Superior temporal gyrus (tissue), 1 donor: Measurements from ENCODE around the gene NOBOX.
"Not testable (repeated sequence)": the region's sequence is repeated elsewhere in the genome, so short reads cannot be mapped to it uniquely, and the experiment has no call there.

Experiments used
- DNase-seq: peaks from one replicate; pipeline ENCODE4 v3.0.0-alpha.2; 2016; ENCODE audit errors: extremely low spot score

NOBOX gene

DNA sequence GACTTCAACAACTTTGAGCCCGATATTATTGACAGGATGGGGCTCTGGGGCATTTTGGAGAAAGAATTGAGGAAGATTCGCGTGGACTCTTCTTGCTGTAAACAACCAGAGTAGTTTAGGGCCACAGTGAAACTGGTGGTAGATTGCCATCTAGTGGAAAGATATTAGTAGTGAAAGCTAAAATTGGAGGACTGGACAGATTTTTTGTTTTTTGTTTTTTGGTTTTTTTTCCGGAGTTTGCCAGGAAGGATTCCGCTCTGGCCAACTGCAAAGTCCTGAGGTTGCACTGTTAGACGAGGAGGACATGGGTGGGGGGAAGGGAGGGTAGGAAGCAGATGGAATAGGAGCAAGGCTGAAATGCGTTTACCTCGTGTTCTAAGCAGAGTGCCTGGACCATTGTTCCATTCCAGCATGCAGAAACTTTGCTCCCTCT is 11.7 kb downstream of the NOBOX start:
- DNase-seq, result peak; percentile 86

DNA sequence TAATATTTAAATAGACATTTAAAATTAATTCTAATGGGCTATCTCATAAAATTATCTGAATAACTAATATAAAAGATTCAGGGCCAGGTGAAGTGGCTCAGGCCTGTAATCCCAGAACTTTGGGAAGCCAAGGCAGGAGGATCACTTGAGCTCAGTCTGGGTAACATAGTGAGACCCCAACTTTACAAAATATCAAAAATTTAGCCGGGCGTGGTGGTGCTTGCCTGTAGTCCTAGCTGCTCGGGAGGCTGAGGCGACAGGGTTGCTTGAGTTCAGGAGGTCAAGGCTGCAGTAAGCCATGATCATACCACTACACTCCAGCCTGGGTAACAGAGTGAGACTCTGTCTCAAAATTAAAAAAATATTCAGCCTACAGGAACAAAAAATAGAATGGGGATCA is 12.5 kb downstream of the NOBOX start:
- DNase-seq, result no peak

DNA sequence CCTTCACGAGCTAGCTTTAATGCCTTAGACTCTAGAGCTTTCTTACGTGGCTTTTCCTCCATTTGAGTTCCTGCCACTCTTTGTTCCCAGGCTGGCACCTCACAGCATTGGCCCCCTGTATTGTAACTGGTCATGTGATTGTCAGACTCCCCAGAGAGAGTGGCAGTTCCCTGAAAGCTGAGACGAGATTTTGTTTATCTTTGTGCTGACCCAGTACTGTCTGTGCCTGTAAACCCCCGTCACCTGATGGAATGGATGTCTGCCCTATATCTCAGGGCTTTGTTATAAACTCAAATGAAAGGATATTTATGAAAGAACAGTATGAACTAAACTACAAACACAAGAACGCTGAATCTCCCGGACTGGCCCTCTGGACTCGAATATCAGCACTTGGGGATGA is 13.0 kb downstream of the NOBOX start:
- DNase-seq, result no peak

DNA sequence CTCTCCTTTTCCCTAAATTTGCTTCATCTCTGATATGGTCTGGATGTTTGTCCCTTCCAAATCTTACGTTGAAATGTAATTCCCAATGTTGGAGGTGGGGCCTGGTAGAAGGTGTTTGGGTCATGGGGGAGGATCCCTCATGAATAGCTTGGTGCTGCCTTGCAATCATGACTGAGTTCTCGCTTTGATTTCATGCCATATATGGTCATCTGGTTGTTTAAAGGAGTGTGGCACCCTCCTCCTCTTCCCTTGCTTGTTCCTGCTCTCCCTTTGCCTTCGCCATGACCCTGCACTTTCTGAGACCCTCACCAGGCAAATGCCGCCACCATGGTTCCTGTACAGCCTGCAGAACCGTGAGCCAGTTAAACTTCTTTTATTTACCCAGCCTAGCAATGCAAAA is 14.5 kb downstream of the NOBOX start:
- no peak for DNase-seq

DNA sequence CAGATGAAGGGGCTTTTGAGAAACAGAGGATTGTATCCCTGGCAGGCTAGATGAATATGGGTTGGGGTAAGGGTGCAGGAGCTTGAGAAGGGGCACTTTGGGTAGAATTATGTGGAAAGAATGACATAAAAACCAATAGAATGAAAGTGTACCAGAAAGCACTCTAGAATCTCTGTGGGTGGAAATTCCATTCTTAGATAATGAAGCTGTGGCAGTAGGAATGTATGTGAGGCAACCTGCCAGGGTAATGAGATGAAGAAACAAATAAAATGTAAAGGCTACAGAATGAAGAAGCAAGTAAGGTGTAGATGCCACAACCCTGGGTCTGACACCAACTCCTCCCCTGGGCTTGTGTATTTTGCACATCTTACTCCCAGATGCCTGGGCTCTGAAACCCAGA is 16.8 kb downstream of the NOBOX start:
- no peak for DNase-seq

DNA sequence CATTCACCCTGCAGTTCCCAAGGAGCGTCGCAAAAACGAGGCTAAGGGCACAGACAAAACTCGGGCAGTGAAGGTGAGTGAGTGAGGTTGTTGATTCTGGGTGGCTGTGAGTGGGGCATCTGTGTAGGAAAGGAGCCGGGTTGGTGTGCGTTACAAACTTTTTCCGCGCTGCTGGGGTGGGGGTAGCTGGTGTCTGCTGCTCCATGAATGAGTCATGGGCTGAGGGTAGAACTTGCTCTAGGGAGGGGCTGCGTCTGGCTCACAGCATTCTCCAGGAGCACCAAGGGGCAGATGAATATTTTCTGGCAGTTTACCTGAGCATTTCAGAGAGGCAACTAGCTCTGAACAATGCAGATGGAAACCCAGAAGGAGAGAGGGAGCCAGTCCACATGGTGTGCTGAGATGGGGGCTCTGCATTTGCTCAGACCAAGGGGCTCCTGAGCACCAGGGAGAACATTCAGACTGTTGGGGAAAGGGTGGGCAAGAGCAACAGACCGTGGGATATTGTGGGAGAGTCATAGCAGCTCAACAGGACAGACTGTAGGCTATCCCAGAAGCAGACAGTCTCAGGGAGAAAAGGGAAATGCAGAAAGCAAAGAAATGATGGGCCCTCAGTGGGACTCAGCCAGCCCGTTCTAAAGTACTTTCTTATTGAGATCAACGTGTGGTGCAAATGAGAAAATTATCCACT is 18.8 kb downstream of the NOBOX start:
- no peak for DNase-seq

DNA sequence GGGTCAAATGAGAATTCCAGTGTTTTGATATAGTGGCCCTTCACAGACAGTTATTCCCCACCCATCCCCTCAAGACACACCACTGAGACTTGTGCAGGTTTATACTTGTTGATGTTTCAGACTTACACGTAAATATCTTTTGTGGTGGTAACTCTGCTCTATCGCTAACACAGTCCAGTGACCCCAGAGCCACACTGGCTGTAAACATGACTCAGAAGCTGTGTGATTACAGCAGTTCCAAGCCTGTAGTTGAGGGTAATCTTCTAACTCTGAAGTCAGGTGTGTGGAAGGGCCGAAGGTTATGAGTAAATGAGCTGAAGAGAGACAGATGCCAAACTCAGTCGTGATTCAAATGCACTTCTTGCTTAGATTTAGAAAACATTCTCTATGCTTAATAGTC is 19.4 kb downstream of the NOBOX start:
- no peak for DNase-seq

DNA sequence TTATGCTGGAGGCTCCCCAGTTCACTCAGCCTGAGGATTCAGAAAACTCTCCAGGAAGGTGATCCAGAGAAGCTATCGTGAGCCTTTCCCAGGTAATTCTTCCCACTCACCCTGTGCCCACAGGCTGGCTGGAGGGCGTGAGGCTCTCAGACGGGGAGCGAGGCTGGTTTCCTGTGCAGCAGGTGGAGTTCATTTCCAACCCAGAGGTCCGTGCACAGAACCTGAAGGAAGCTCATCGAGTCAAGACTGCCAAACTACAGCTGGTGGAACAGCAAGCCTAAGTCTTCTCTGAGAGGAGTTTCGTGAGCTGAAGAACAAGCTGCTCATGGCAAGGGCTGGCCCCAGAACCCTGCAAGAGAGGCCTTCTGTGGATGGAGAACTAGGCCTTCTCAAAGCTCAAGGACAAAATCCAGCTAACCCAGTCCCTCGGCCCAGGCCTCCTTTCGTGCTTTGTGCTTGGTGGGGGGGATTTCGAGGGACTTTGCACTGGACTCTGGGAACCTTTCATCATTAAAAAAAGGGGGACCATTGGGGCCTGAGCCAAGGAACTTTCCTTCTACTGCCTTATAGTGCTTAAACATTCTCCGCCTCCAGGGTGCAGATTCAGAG is 23.6 kb downstream of the NOBOX start:
- no peak for DNase-seq

DNA sequence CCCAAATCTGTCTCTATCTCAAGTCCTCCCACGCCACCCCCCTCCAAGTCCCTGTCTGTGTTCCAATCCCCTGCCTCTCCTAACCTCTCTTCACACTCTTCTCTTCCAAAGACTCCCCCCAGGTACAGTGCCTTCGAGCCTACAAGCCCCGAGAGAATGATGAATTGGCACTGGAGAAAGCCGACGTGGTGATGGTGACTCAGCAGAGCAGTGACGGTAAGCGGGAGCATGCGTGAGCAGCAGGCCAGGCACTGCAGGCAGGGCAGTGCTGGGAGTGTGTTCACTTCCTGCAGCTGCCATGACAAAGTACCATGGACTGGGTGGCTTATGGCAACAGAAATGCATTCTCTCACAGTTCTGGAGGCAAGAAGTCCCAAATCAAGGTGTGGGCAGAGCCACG is 24.8 kb downstream of the NOBOX start:
- DNase-seq, result no peak

DNA sequence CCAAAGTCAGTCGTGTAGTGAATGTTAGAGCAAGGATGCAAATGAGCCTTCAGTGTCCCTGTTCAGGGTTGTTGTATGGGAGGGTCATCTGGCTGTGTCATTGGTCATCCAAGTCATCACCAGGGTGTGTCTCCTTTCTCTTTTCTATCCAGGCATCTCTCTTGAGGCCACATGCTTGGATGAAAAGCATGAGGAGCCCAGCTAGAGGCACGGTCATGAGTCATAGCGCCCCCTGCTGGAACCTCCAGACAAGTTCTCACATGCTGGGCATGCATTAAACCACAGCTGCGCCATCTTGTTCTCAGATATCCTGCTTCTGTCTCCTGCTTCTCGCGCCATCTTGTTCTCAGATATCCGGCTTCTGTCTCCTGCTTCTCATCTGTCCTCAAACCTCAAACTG is 34.3 kb downstream of the NOBOX start:
- DNase-seq, result not testable (repeated sequence)

DNA sequence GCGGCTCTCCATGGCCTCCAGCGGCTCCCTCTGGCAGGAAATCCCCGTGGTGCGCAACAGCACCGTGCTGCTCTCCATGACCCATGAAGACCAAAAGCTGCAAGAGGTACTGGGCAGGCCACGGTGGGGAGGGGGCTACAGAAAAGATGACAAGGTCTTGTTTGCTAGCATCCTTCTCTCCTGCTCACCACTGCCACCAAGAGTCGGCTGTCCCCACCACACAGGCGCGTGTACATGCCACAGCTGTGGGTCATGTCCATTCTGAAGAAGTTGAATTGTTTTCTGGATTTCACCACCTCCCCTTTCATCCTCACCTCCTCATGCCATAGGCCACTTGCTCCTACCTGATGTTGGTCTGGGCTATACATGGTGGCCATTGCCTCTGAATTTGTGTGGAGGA is 36.2 kb downstream of the NOBOX start:
- DNase-seq, result not testable (repeated sequence)

DNA sequence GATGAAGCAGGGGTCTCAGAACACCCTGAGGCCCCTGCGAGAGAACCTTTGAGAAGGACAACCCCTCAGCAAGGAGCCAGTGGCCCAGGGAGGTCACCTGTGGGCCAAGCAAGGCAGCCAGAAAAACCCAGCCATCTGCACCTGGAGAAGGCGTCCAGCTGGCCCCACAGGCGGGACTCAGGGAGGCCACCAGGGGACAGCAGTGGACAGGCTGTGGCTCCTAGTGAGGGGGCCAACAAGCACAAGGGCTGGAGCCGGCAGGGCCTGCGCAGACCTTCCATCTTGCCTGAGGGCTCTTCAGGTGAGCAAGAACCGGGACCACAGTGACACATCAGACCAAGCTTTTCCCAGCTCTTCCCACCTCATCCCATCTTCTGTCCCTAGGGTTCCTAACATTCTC is 38.0 kb downstream of the NOBOX start:
- not testable (repeated sequence) for DNase-seq

DNA sequence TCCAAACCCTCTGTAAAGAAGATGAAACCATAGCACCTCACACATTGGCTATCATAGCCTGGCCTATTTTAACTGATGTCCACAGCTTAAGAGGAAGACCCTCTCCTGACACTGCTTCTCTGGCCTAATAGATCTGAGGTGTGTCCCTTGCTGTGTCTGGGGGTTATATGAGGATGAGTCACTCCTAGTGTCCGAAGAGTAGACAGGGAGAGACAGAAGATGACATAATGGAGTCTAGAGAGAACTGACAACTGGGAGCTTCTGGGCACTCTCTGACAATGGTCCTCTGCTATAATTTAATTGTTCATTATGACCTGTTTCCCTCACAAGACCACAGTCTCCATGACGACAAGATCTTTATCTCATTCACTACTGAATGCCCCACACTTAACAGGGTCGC is 41.4 kb downstream of the NOBOX start:
- DNase-seq, result not testable (repeated sequence)

DNA sequence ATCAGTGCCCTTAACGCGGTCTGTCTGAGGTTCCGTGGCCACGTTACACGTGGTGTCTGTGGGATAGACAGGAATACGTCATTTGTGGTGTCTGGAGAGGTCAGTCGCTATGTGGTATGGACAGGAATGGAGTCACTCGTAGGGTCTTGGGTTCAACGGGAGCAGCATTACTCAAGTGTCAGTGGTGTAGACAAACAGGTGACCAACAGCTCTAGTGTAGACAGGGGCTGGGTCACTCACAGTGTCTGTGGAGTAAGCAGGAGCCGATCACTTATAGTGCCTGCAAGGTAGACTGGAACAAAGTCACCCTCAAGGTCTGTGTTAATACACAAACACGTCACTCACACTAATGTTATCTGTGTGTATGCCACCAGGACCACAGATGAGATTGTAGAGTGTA is 46.6 kb downstream of the NOBOX start:
- DNase-seq, result not testable (repeated sequence)

DNA sequence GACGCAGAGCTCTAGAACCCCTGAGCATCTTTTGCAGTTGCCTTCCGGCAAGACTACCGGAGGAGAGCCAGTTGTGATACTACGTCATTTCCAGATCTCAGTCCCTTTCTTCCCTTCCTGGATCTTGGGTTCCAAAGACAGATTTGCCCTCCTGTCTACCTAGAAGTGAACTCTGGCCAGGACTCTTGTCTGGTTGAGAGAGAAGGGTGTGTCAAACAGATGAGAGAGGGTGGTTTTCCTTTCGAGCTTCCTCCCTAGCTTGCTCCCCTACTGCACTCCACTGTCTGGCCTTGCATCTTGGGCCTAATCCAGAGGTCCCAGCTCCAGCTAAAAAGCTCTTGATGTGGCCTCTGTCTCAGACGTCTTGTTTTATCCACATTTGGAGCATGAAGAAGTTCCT is 47.3 kb downstream of the NOBOX start:
- DNase-seq, result not testable (repeated sequence)

DNA sequence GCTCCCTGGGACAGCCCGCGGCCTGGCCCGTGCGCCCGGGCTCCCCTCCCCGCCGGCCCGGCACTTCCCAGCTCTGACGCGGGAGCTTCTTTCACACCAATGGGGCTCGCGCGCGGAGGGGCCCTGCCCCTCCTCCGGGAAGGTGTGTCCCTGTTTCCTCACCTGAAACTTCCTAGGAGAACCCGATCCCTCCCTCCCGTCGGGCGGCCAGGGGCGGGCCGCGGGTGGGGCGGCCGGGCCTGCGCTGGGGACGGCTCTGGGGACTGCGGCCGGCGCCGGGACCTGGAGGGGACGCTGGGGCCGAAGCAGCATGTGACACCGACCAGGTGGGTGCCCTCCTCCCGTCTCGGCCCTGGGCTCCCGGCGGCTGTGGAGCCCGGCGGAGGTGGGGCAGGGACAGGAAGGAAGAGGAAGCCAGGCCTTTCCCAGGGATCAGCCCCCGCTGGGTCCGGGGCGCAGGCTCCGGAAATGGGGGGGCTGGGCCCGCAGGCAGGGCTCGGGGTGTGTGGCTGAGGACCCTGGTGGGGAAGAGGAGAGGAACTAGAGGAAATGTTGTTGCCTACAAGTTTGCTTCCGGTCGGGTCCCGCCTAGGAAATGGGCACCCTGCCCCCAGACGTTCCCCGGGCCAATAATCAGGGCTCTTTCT is 48.2 kb downstream of the NOBOX start, which contains the start of gene ARHGEF5:
ARHGEF5 (plus strand) TSS at position 227 of the 647 bp plus-strand sequence. CDS start 7,268 bp downstream, outside the sequence.
- not testable (repeated sequence) for DNase-seq

DNA sequence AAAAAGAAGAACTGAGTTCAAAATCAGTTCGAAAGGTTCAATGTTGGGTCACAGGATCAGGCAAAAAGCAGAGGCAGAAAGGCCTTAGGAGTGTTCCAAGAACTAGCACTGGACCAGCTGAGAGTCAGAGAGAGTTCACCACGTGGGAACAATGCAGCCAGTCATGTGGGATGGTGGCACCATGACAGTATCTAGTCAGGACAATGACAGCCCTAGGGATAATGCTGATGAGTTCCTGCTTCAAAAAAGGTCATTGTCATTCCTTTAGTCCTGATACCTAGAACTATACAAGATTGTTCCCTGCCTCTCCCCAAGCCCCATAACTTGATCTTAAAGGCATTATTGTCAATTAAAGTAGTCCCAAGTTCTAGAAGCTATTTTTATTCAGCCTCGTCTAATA is 51.8 kb downstream of the NOBOX start:
- DNase-seq, result peak; percentile 5

DNA sequence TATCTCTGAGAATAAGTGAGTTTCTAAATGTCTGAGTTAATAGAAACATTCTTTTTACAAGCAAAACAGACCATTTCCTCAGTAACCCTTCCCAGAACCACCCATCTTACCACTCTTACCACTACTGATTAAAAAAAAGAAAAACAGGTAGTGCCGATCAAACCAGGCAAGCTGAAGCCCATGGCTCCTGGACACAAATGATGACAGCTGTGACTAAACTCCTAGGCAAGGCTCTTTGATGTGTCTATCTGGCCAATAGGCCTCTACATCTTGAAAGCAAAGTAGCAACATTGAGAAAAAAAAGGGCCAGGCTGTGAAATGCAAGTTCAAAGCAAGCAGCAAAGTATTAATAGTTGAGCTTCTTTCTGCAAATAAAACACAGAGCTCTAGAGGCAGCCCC is 54.9 kb downstream of the NOBOX start:
- not testable (repeated sequence) for DNase-seq
